Stimulated activated CD8-positive, alpha-beta memory T cell treated with anti-CD3 and anti-CD28 coated beads, Interleukin-4, amount 100 ng/mL, for 24 hours (primary cell): ENCODE measurements around the gene CFAP69.
"Not testable (repeated sequence)": the region's sequence is repeated elsewhere in the genome, so short reads cannot be mapped to it uniquely, and the experiment has no call there.

Experiments
- DNase-seq: peaks from one replicate; pipeline ENCODE4 v3.0.0-alpha.2; 2020; ENCODE audit warnings: low read depth

CFAP69 gene

DNA sequence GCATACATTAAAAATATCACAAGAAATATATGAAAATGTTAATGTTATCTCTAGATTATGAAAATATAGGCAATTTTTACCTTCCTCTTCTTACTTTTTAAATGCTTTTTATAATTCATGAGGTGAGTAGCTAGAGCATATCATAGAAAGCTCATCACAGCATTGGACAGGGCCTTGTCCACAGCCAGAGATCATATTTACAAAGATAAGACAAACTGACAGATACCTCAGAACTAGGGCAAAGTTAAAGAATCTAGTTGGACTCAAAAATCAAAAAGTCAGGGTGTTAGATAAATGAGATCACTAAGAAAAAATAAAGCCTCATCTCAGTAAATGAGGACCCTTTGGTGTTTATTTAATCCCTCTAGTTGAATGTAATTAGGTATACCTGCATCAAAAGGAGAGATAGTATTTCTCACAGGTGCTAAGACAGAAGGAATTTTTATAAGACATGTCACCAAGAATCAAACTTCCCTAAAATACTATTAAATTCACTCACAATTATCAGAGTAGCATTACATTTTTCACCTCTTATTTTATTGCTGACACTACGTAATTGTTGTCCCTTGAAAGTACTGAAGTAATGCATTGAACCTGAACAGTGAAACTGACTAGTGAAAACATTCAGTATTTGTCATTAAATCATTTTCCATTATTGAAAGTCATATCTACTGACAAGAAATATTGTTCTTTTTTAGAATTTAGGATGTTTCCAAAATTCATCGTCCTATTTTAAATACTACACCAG is 25.6 kb downstream of the CFAP69 start:
- no peak for DNase-seq

DNA sequence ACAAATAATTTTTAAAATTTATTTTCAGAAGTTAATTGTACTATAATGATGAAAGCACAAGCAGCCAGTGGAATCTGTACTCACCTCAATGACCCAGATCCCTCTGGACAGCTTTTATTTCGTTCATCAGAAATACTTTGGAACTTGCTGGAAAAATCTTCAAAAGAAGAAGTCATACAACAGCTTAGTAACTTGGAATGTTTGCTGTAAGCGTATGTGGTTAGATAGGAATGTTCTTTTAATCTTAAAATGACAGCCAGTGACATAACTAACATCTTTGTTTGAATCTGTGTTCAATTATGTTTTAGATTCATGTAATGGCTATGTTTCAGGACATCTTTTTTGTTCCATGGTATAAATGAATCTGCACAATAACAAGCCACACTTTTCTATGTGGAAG is 26.8 kb downstream of the CFAP69 start:
- no peak for DNase-seq

DNA sequence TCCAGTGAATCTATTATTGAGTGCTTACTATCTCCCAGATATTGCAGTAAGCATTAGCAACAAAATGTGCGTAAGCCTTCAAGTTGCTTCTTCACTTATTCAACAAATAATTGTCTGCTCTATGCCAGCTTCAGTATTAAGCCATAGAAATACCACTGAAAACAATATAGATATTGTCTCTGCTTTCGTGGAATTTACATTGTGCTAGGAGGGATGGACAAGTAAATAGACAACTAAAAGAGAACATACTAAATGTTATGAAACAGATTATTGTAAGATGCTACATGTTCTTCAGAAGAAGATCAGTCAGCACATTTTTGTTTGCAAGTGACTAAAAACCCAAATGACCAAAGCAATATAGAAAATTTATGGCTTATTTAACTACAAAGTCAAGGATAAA is 27.3 kb downstream of the CFAP69 start:
- no peak for DNase-seq

DNA sequence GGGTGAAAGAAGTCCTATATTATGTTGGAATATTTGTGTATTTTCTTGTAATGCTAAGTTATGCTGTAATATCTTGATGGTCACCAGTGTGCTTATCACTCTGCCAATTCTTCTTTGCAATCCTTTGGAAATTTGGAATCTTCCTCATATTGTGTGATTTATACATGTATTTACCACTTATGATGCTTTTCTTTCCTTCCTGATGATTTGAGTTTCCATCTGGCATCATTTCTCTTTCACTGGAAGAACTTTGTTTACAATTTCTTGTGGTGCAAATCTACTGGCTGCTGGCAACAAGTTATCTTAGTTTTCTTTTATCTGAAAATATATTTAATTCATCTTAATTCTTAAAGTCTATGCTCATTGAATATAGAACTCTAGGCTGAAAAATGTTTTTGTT is 29.2 kb downstream of the CFAP69 start:
- DNase-seq = no peak

DNA sequence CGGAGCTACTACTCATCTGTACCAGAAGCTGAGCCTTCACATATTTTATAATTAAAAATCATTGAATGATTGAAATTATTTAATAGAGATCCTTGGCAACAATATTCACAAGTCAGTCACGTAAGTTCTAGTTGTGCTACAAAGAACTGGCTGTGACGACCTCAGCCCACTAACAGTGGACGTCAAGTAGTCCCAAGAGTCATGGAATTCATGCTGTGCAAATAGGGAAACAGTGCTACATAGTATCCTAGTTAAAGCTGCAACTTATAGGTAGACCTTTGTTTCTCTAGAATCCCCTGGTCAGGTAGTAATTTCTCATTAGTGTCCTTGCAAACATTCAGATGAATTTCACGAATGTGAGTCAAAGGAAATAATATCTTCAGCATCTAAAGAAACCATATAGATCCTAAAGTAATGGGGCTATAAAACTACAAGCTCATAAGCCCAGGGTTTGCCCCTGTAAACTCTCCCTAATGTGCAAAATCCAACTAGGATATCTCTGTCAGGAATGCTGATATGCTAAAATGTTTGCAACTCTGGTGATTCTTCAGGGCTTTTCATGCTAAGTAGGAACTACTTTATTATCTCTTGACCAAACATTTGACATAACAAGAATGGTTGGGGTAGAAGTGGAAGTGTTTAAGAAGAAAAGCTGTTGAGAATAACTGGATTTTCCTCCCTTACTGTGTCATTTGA is 31.2 kb downstream of the CFAP69 start:
- DNase-seq = no peak

DNA sequence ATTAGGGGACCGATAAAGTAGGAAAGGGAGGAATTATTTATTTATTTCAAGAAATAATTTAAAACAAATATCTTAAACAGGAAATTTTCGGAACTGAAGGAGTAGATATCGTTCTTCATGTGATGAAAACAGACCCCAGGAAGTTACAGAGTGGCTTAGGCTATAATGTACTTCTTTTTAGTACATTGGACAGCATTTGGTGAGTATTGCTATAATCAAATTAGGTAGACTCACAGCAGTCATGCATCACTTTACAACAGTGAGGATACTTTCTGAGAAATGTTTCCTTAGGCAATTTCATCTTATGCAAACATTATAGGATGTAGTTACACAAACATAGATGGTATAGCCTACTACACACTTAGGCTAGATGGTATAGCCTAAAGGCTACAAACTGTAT is 43.2 kb downstream of the CFAP69 start:
- DNase-seq = no peak

DNA sequence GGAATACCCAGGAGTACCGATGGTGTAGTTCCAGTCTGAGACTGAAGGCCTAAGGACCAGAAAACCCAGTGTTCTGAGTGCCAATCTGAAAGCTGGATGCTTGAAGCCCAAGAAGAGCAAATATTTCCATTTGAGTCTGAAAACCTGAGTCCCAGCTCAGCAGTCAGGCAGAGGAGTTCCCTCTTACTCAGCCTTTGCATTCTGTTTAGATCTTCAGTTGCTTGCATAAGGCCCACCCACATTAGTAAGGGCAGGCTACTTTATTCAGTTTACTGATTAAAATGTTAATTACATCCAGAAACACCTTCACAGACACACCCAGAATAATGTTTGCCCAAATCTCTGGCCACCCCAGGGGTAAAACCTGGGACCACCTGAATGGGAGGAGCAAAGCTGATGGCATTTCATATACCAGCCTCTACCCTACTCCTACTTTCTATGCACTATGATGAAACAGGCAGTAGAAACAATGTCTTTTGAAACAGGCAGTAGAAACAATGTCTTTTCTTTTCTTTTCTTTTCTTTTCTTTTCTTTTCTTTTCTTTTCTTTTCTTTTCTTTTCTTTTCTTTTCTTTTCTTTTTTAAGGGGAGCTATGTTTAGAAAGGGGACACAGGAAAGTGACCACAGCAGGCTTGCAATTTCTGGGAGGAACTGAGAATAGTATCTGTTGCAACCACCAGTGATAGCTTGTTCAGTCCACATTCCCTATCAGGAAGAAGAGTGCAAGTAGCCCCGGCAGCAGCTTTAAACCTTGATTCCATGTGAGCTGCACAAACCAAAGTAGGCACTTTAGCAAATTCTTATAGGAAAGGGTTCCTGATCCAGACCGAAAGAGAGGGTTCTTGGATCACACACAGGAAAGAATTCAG is 45.5 kb downstream of the CFAP69 start:
- DNase-seq = no peak

DNA sequence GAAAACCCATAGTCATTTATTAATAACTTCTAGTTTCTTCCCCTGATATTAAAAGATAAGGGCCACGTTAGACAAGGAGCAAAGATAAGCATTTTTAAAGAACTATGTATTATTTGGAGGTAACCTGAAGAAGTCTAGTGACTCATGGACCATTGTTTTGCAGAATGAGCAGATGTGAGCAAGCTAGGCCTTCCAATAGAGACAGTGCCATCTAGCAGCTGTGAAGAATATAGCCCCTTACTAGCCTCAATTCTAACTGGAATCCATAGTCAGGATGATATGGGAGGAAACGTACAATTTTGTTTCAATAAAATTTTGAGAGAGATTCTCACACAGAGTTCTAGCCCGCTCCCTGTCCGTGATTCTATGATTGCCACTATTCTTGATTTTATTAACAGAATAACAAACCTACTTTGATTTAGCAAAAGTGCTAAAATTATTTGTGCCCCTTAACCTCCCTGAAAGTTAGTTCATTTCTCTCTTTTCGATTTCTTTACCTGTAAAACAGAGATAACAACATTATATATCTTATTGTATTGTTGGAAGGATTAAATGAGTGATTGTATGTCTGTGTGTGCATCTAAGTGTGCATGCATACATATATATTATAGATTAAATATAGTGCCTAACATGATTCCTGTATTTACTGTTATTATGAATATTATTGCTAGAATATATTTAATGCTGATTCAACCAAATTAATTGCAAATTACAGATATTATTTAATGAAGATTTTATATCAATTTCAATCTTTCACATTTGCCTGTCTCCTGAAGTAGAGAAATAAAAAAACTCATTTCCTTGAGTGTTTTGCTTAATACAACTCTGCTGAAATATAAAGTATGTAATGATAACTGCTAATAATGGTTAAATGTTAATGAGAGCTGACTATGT is 53.4 kb downstream of the CFAP69 start:
- DNase-seq = no peak

DNA sequence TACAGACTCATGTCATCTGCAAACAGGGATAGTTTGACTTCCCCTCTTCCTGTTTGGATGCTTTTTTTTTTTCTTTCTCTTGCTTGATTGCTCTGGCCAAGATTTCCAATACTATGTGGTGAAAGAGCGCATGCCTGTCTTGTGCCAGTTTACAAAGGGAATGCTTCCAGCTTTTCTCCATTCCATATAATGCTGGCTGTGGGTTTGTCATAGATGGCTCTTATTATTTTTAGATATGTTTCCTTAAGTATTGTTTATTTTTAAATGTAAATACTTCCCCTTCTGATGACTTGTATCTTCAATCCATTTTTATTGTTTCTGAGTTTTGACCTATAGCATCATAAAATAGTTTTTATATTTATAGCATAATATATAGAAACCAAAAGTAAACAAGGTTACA is 58.3 kb downstream of the CFAP69 start:
- DNase-seq = no peak

DNA sequence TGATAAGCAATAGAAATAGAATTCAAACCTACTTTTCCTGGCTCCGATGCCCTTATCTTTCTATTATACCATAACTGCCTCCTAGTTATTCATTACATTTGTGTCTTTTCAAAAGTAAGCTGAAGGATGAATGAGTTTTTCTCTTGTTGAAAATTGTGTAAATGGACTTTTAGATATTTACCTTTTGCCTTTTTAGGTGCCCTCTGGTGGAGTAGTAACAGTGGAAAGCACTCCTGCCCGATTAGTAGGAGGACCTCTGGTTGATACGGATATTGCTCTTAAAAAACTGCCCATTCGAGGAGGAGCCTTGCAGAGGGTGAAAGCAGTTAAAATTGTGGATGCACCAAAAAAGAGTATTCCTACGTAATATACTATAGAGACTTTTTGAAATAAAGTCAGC is 64.9 kb downstream of the CFAP69 start:
- no peak for DNase-seq

DNA sequence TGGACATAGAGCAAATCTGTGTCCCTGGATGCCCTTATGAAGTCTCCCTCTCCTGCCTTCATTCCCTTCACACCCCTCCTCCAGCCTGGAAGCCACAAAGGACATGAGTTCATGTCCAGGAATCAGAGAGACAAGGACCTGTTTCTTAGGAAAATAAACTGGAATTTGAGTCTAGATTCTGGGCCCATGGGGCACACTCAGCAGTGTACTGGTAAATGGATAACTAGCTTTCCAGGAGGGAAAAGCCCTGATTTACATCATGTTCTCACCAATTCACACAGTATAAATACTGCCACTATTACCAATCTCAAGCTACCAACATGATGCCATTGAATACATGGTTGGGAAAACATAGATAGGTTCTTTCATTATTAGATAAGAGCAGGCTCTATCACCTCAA is 66.2 kb downstream of the CFAP69 start:
- DNase-seq = no peak

DNA sequence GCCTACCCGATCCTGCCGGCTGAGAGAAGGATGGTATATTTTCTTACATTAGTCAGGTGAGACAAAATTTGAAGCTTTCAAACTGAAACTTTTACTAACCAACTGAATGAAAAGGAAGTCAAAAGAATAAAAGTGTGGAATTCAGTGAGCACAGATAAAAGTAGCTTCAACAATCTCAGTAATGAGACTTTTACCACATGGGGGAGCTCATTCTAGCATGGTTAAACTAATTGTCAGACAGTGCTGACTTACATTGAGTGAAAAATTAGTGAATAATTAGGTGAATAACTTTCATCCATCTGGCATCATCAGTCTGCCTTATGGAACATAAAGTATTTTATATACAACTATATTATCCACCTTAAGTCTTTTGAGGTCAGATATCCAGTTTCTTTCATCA is 67.8 kb downstream of the CFAP69 start:
- no peak for DNase-seq

DNA sequence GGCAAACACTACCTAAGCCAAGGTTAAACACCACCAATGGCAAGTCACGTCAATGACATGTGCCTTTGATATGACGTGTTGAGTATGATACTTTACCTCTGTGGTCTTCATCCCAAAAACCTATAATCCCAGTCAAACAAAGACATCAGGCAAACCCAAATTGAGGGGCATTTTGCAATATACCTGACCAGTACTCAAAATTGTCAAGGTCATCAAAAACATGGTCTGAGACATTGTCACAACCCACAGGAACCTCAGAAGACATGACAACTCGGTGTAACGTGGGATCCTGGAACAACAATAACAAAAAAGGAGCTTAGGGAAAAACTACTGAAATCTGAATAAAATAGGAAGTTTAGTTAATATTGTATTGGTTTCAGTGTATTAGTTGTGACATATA is 68.9 kb downstream of the CFAP69 start:
- no peak for DNase-seq

DNA sequence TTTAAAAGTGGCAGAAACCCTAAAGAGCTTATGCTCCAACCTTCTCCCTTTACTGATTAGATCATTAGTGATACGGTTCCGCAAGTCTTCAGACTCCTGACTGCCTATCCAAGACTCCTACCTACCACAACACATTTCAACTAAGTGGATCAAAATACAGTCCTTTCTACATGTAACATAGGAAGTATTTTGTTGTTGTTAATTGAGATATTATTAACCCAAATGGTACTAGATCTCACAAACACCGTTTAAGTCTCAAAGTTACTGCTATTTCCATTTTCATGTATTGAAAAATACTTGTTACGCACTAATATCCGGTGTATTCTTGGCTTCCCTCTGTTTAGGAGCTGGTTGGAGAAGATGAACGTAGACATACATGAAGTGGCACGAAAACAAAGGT is 75.0 kb downstream of the CFAP69 start:
- DNase-seq = no peak

DNA sequence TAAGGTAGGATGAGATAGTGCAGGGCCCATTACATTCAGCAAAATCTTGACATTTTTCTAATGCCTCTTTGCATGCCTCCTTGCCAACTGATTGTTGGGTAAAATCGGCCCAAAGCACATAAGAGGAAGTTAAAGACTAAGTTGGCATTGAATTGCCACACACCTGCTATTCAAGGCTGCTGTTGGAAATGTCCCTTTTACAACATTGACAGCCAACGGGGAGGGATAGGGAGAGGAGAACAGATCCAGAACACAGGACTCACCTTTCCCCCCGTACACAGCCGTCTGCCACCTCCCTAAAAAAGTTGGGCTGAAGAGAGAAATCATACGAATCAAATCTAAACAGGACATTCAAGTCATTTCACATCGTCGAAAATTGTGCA is 75.4 kb downstream of the CFAP69 start:
- DNase-seq = no peak

DNA sequence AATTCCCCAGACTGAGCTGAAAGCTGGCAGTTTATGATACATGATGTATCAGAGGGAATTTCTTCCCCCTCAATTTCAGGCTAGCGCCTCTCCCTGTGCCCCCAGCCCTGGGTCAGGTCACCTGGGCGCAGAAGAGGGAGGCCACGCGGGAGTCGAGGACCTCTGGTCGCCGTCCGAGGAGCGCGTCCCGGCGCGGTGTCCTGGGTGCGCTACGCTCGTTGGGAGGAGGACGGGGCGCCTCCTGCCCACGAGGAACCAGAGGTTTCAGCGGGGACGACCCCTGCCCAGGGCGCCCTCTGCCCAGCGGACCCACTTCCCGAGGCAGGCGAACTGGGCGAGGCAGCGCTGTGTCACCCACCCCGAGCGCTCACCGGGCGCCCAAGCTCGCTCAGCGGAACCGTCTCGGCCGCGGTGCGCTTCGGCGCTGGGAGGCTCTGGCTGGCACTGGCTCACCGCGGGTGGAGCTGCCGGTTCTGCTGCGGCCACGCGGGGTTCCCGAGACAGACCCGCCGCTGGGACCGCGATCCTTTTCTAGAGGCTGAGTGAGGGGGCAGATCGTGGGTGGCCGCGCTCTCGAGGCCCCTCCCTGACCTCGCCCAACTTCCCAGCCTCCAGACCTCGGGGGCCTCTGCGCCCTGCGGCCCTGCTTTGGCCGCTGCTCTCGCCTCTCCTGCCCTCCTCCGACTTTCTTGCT is 76.0 kb downstream of the CFAP69 start, which contains the start of gene FAM237B:
FAM237B (minus strand) TSS at position 504 of the 694 bp plus-strand sequence. CDS start 1,556 bp downstream, outside the sequence.
- DNase-seq = no peak

DNA sequence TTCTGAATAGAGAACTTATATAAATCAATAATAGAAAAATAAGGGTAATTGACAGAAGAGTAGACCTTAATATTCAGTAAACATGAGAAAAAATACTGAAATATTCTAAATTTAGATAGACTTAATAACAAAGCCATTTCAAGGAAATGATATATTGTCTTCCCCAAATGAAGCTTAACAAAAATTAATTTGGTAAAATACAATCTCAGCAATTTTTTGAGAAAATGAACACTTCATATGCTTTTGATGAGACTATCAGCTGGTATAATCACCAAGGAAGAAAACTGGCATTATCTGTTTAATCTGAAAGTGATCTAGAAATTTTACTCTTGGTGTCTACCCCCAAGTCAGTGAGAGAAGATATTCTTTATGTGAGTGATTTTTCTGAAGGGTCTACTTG is 77.9 kb downstream of the CFAP69 start:
- no peak for DNase-seq

DNA sequence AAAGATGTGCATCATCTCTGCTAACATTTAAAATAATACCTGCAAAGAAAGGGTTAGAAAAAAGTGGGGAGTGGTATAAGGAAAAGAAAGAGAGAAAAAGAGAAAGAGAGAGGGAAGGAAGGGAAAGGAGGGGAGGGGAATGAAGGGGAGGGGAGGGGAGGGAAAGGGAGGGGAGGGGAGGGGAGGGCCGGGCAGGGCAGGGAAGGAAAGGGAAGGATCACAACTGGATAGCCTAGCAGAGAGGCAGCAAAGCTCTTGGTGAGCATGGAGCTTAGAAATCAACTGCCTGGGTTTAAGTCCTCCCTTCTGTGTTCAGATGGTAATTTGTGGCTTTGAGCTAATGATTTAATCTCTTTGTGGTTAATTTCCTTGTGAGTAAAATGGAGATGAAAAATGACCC is 81.5 kb downstream of the CFAP69 start:
- no peak for DNase-seq

DNA sequence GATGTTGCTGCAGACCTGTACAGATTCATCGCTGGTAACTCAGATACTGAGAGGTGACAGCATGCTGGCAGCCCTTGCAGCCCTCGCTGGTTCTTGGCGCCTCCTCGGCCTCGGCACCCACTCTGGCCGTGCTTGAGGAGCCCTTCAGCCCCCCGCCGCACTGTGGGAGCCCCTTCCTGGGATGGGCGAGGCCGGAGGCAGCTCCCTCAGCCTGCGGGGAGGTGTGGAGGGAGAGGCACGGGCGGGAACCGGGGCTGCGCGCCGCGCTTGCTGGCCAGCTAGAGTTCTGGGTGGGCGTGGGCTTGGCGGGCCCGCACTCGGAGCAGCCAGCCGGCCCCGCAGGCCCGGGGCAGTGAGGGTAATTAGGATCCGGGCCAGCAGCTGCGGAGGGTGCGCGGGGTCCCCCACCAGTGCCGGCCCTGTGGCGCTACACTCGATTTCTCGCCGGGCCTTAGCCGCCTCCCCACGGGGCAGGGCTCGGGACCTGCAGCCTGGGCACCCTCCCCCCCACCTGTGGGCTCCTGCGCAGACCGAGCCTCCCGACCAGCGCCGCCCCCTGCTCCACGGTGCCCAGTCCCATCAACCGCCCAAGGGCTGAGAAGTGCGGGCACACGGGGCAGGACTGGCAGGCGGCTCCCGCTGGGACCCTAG is 89.3 kb downstream of the CFAP69 start:
- DNase-seq = no peak

DNA sequence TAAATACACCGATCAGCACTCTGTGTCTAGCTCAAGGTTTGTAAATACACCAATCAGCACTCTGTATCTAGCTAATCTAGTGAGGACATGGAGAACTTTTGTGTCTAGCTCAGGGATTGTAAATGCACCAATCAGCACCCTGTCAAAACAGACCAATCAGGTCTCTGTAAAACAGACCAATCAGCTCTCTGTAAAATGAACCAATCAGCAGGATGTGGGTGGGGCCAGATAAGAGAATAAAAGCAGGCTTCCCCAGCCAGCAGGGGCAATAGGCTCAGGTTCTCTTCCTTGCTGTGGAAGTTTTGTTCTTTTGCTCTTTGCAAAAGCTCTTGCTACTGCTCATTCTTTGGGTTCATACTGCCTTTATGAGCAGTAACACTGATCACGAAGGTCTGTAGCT is 90.0 kb downstream of the CFAP69 start:
- DNase-seq = not testable (repeated sequence)

DNA sequence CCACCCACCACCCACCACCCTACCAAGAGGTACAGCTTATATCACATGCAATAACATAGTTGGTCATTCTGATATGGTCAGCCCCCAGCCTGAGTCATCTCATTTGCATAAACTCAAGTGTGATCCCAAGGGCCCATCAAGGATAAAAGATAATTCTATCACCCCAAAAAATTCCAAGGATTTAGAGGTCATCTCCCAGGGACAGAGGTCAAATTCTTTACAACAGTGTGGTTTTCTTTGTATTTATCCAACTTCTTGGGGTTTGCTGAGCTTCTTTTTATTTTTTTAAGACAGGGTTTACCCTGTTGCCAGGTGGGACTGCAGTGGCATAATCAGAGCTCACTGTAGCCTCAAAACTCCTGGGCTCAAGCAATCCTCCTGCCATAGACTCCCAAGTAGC is 92.1 kb downstream of the CFAP69 start:
- no peak for DNase-seq
